ENCODE results near the gene MT1H.
A peak's percentile ranks its signal among the peaks of the same experiment; 100 is the strongest.

MT1H gene

DNA sequence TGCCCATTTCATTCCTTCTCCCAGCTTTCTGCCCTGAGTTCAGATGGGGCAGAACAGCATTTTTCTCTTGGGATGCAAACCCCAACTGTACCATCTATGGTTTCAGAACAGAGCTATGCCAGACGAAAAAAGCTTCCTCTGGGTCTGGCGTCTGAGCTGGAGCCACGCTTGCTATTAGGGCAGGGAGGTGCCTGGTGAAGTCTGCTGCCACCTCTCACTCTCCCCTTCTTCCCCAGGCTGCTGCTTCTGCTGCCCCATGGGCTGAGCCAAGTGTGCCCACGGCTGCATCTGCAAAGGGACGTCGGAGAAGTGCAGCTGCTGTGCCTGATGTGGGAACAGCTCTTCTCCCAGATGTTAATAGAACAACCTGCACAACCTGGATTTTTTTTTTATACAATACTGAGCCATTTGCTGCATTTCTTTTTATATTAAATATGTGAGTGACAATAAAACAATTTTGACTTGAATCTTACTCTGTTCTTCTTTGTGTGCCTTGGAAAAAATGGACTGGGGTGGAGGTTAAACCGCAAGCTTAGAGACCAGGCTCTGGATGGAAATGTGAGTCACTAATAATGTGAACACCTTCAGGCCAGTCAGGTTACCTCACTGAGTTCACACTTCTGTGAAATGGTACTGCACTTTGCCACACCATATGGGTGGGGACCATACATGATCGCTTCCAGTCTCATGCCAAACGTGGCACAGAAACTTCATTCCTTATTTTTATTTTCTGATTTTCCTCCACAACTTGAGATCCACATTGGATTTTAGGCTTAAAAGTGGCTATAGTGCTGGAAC is 32.8 kb upstream of the MT1H start:
- no peak for DNase-seq (ENCODE audit: low spot score)

GRCh38 chr16:56637814-56638750 is 31.5 kb upstream of the MT1H start, which contains the start of gene MT1A:
Gene MT1A, plus strand, starts transcription at chr16:56638666. Its CDS starts 73 bp downstream, at chr16:56638739.
- peak; percentile 46 for DNase-seq (ENCODE audit: low spot score)

GRCh38 chr16:56639045-56639444 is 30.6 kb upstream of the MT1H start:
- no peak for DNase-seq (ENCODE audit: low spot score)

GRCh38 chr16:56640076-56640475 is 29.5 kb upstream of the MT1H start:
- no peak for DNase-seq (ENCODE audit: low spot score)

- DNase-seq (ENCODE audit: low spot score) = no peak
Measured at GRCh38 chr16:56641166-56641565, 28.4 kb upstream of the MT1H start.

- peak; percentile 83 for DNase-seq (ENCODE audit: low spot score)
Measured at GRCh38 chr16:56643080-56643778, 26.4 kb upstream of the MT1H start.

- no peak for DNase-seq (ENCODE audit: low spot score)
Measured at GRCh38 chr16:56643833-56644232, 25.8 kb upstream of the MT1H start.

DNA sequence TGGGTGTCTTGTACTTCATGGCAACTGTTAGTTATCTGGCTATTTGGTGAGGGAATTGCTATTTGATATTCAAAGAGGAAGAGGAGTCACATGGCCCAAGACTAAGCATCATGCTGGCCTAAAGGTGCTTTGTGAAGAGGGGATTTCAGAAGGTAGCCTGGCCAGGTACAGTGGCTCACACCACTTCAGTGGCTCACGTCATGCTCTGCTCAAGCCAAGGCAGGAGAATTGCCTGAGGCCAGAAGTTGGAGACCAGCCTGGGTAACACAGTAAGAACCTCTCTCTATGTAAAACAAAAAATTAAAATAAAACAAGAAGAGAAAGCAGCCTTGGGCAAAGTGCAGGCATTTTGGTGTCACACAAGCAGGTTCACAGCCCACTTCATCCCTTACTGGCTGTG is 24.3 kb upstream of the MT1H start:
- no peak for DNase-seq (ENCODE audit: low spot score)

- DNase-seq (ENCODE audit: low spot score) = no peak
Measured at GRCh38 chr16:56645838-56646237, 23.8 kb upstream of the MT1H start.

GRCh38 chr16:56647641-56648431 is 21.8 kb upstream of the MT1H start:
- no peak for DNase-seq (ENCODE audit: low spot score)

DNA sequence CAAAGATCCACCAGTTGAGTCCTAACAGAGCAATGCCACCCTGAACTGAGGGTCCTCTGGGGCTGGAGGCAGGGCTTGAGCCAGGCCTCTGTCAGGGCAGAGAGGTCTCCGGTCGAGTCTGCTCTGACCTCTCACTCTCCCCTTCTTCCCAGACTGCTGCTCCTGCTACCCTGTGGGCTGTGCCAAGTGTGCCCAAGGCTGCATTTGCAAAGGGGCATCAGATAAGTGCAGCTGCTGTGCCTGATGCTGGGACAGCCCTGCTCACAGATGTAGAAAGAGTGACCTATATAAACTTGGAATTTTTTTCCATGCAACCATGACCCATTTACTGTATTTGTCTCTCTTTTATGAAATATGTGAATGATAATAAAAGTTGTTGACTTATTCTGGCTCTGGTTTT is 20.3 kb upstream of the MT1H start:
- no peak for DNase-seq (ENCODE audit: low spot score)

DNA sequence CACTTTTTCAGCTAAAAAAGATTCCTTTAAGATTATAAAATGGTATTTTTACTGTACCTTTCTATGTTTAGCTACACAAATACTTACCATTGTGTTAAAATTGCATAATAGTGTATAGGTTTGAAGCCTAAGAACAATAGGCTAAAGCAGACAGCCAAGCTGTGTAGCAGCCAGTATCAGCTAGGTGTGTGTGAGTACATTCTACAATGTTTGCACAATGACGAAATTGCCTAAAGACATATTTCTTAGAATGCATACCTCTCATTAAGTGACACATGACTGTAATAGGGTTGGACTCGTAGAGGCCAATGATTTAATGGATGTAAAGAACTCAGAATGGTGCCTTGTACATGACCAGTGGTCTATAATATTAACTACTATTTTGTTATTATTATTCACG is 19.8 kb upstream of the MT1H start:
- no peak for DNase-seq (ENCODE audit: low spot score)

DNA sequence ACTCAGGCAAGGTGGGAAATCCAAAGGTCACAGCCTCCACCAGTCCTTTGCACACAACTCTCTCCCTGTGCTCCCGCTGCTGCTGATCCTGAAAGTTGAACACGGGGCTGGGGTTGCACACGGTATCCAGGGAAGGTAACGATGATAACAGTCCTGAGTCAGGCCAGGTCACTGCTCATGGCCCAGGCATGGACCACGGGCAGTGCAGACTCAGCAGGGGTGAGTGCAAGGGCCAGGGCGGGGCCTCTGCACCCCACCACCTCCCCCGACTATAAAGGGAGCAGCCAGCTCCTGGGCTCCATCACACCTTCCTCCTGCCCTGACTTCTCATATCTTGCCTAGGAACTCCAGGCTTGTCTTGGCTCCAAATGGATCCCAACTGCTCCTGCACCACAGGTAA is 18.0 kb upstream of the MT1H start, which contains the start of gene MT1B:
Gene MT1B (plus strand): TSS at position 301 of the 400 bp plus-strand sequence. CDS start 68 bp downstream, at position 369.
- no peak for DNase-seq (ENCODE audit: low spot score)

- DNase-seq (ENCODE audit: low spot score) = no peak
Measured at GRCh38 chr16:56652600-56652999, 17.0 kb upstream of the MT1H start.

- DNase-seq (ENCODE audit: low spot score) = no peak
Measured at GRCh38 chr16:56653218-56653617, 16.4 kb upstream of the MT1H start.

DNA sequence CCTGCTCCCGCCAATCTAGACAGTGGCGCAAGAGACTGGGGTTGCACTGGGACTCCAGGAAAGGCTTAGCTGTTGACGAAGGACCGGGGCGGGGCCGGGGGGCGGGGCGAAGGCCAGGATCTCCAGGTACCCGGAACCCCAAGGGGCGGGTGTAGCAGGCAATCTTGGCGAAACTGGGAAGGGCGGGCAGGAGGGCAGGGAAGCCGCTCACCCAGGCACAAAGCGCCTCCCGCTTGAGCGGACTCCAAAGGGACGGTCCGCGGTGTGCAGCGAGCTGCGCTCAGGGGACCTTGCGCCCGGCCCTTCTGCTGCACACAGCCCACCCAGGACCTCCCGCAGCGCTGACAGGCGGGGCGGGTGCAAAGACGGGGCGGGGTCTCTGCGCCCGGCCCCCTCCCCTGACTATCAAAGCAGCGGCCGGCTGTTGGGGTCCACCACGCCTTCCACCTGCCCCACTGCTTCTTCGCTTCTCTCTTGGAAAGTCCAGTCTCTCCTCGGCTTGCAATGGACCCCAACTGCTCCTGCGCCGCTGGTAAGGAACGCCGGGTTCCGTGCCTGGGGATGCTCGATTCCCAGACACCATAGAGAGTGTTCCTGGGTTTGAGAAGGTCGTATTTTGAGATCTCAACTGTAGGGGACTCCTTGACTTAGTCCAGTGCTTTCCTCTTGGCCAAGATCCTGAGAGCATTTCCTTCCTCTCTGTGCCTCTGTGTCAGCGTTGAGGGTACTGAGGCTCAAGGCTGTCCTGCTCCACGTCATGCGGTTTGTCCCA is 11.9 kb upstream of the MT1H start, which contains the start of gene MT1F:
Gene MT1F (plus strand): TSS at position 405 of the 772 bp plus-strand sequence. CDS start 100 bp downstream, at position 505.
- DNase-seq (ENCODE audit: low spot score) = peak; percentile 89

- no peak for DNase-seq (ENCODE audit: low spot score)
Measured at GRCh38 chr16:56658327-56658875, 11.2 kb upstream of the MT1H start.

- no peak for DNase-seq (ENCODE audit: low spot score)
Measured at GRCh38 chr16:56662357-56663354, 7.0 kb upstream of the MT1H start.

GRCh38 chr16:56664506-56664905 is 5.1 kb upstream of the MT1H start:
- DNase-seq (ENCODE audit: low spot score) = no peak

Data from kidney tubule cell (primary cell).